ENCODE measurements around the gene ALS2.

Gene ALS2

GRCh38 chr2:201785135-201785534 lies 4.4 kb upstream of the ALS2 start:
- POLR2A ChIA-PET (ENCODE audit: low non-redundant PET) = no interaction called here
- TF ChIP-seq CTCF (conservative IDR thresholded peaks at IDR 0.05; ENCODE audit: low read depth) = no peak
- CTCF ChIA-PET = no interaction called here
- no peak for DNase-seq (ENCODE audit: low spot score)
- no peak overlapping the region for H3K27ac ChIP-seq

GRCh38 chr2:201784563-201784962 lies 3.8 kb upstream of the ALS2 start:
- H3K27ac ChIP-seq = no peak overlapping the region
- POLR2A ChIA-PET (ENCODE audit: low non-redundant PET) = no interaction called here
- DNase-seq (ENCODE audit: low spot score) = no peak
- TF ChIP-seq CTCF (conservative IDR thresholded peaks at IDR 0.05; ENCODE audit: low read depth) = no peak
- CTCF ChIA-PET = interaction anchor here (0.5 kb wide), 1 partner anchor 272 kb away, joined by 3 read pairs; no protein-coding TSS in a partner anchor

GRCh38 chr2:201781557-201782051 lies 871 bp upstream of the ALS2 start:
- no peak for DNase-seq (ENCODE audit: low spot score)
- ChIA-PET CTCF (interaction anchor here (0.6 kb wide), 1 partner anchor 340 kb away, joined by 3 read pairs; no protein-coding TSS in a partner anchor), POLR2A (ENCODE audit: low non-redundant PET) (interaction anchor here (1.0 kb wide), 1 partner anchor 138 kb away, joined by 6 read pairs; no protein-coding TSS in a partner anchor)
- no peak for TF ChIP-seq CTCF (conservative IDR thresholded peaks at IDR 0.05; ENCODE audit: low read depth)
- H3K27ac ChIP-seq = peak overlapping the region; percentile 86

GRCh38 chr2:201779901-201780673 lies 646 bp downstream of the ALS2 start:
- no peak for TF ChIP-seq CTCF (conservative IDR thresholded peaks at IDR 0.05; ENCODE audit: low read depth)
- POLR2A ChIA-PET (ENCODE audit: low non-redundant PET) = interaction anchor here (0.6 to 1.4 kb wide), 3 partner anchors 12 to 136 kb away, joined by 3 to 6 read pairs (median 4); no protein-coding TSS in a partner anchor
- CTCF ChIA-PET = interaction anchor here (0.6 to 0.7 kb wide), 2 partner anchors 47 to 214 kb away, joined by 3 to 7 read pairs; no protein-coding TSS in a partner anchor
- DNase-seq (ENCODE audit: low spot score) = no peak
- H3K27ac ChIP-seq = peak overlapping the region; percentile 86

- H3K27ac ChIP-seq = no peak overlapping the region
- CTCF ChIA-PET = interaction anchor here (0.7 kb wide), 1 partner anchor 282 kb away, joined by 3 read pairs; no protein-coding TSS in a partner anchor
- no peak for TF ChIP-seq CTCF (conservative IDR thresholded peaks at IDR 0.05; ENCODE audit: low read depth)
- POLR2A ChIA-PET (ENCODE audit: low non-redundant PET) = no interaction called here
- DNase-seq (ENCODE audit: low spot score) = no peak
Observed at GRCh38 chr2:201777869-201778268, 2.9 kb downstream of the ALS2 start.

- ChIA-PET CTCF (no interaction called here), POLR2A (ENCODE audit: low non-redundant PET) (interaction anchor here (0.5 kb wide), 1 partner anchor 8 kb away, joined by 3 read pairs; no protein-coding TSS in a partner anchor)
- no peak overlapping the region for H3K27ac ChIP-seq
- TF ChIP-seq CTCF (conservative IDR thresholded peaks at IDR 0.05; ENCODE audit: low read depth) = no peak
- no peak for DNase-seq (ENCODE audit: low spot score)
Observed at GRCh38 chr2:201777043-201777442, 3.7 kb downstream of the ALS2 start.

Data from RWPE1 (cell line).